Measurements from ENCODE around the gene ADSS1. TPM values are rescaled to one million over a fixed set of nuclear protein-coding genes. Genes with fewer than 3 reads are reported as not detected.

Gene ADSS1
- total and polyA plus RNA-seq, 4 donors: 1.8 to 18.8 (median 12.2) TPM

GRCh38 chr14:104686624-104687517 lies 37.2 kb upstream of the ADSS1 start:
- Histone ChIP-seq H3K27ac (ENCODE audit: low read depth in 1 of 2, low read length in 2 of 2) (peak overlapping the region in 1 of 2 donors; percentile 48), H3K9ac (ENCODE audit: low read depth in 1 of 2, low read length in 2 of 2) (no peak overlapping the region), H3K27me3 (ENCODE audit: control insufficient read depth in 4 of 4, insufficient read depth in 4 of 4, low read length in 3 of 4) (no peaks in the 10 kb centered on the region), H3K4me3 (ENCODE audit: low read depth in 1 of 3, low read length in 3 of 3) (no peak overlapping the region), H3K36me3 (ENCODE audit: control insufficient read depth in 4 of 4, insufficient read depth in 3 of 4, low read depth in 1 of 4, low read length in 3 of 4) (no peaks in the 10 kb centered on the region), H3K4me1 (ENCODE audit: control insufficient read depth in 4 of 4, insufficient read depth in 4 of 4, low read length in 3 of 4) (peaks cover 18 to 43% (median 29%) of the 10 kb centered on the region in 4 donors), H3K9me3 (ENCODE audit: control insufficient read depth in 4 of 4, low read length in 3 of 4) (no peaks in the 10 kb centered on the region)
- TF ChIP-seq FOXA2 (IDR thresholded peaks at IDR 0.05) (no peak), HNF4A (conservative IDR thresholded peaks at IDR 0.05) (no peak), TAF1 (conservative IDR thresholded peaks at IDR 0.05) (no peak), NR2F2 (IDR thresholded peaks at IDR 0.05) (no peak), ATF3 (IDR thresholded peaks at IDR 0.05) (no peak), SP1 (IDR thresholded peaks at IDR 0.05) (no peak), RAD21 (IDR thresholded peaks at IDR 0.05) (no peak), RXRA (IDR thresholded peaks at IDR 0.05) (no peak), ZBTB33 (IDR thresholded peaks at IDR 0.05) (no peak), JUND (IDR thresholded peaks at IDR 0.05) (no peak), HNF4G (IDR thresholded peaks at IDR 0.05) (no peak), GABPA (IDR thresholded peaks at IDR 0.05 in 1 of 2, conservative IDR thresholded peaks at IDR 0.05 in 1 of 2) (no peak)
- WGBS: 76% methylated on average over 20 of the region's 20 CpGs
- no peak for DNase-seq (ENCODE audit: low spot score)

- no peaks in the 10 kb centered on the region for H3K36me3 ChIP-seq (ENCODE audit: control insufficient read depth in 4 of 4, insufficient read depth in 3 of 4, low read depth in 1 of 4, low read length in 3 of 4)
- H3K27me3 ChIP-seq (ENCODE audit: control insufficient read depth in 4 of 4, insufficient read depth in 4 of 4, low read length in 3 of 4): no peaks in the 10 kb centered on the region
- H3K9me3 ChIP-seq (ENCODE audit: control insufficient read depth in 4 of 4, low read length in 3 of 4): no peaks in the 10 kb centered on the region
- DNase-seq (ENCODE audit: low spot score): peak; percentile 76
- WGBS: 31% methylated on average over 31 of the region's 31 CpGs
- peaks cover 22 to 53% (median 39%) of the 10 kb centered on the region in 4 donors for H3K4me1 ChIP-seq (ENCODE audit: control insufficient read depth in 4 of 4, insufficient read depth in 4 of 4, low read length in 3 of 4)
- H3K27ac ChIP-seq (ENCODE audit: low read depth in 1 of 2, low read length in 2 of 2): peak overlapping the region; percentile 94 to 97
- H3K9ac ChIP-seq (ENCODE audit: low read depth in 1 of 2, low read length in 2 of 2): peak overlapping the region; percentile 79 to 86
- H3K4me3 ChIP-seq (ENCODE audit: low read depth in 1 of 3, low read length in 3 of 3): peak overlapping the region in 2 of 3 donors; percentile 16 to 76
- peak in 1 of 2 donors; percentile 77 for TF ChIP-seq EGR1 (IDR thresholded peaks at IDR 0.05; ENCODE audit: low read depth in 2 of 2)
- TF ChIP-seq YY1 (IDR thresholded peaks at IDR 0.05): peak; percentile 85
- TF ChIP-seq MAX (IDR thresholded peaks at IDR 0.05): peak; percentile 82
- TF ChIP-seq NR2F2 (IDR thresholded peaks at IDR 0.05): peak; percentile 15
- TF ChIP-seq HNF4A (conservative IDR thresholded peaks at IDR 0.05): peak; percentile 88 to 97
- peak; percentile 48 for TF ChIP-seq FOXA2 (IDR thresholded peaks at IDR 0.05)
- no peak for TF ChIP-seq TAF1 (conservative IDR thresholded peaks at IDR 0.05)
- peak; percentile 26 to 65 for TF ChIP-seq RAD21 (IDR thresholded peaks at IDR 0.05)
- TF ChIP-seq GABPA (IDR thresholded peaks at IDR 0.05 in 1 of 2, conservative IDR thresholded peaks at IDR 0.05 in 1 of 2): no peak
- TF ChIP-seq CTCF (IDR thresholded peaks at IDR 0.05; ENCODE audit: low read depth, low read length, missing input control): no peak
- TF ChIP-seq JUND (IDR thresholded peaks at IDR 0.05): peak in 1 of 2 donors; percentile 56
- TF ChIP-seq RXRA (IDR thresholded peaks at IDR 0.05): peak; percentile 79 to 92
- no peak for TF ChIP-seq ZBTB33 (IDR thresholded peaks at IDR 0.05)
- TF ChIP-seq SP1 (IDR thresholded peaks at IDR 0.05): peak; percentile 98
- peak; percentile 85 for TF ChIP-seq HNF4G (IDR thresholded peaks at IDR 0.05)
- peak; percentile 17 for TF ChIP-seq FOXA1 (IDR thresholded peaks at IDR 0.05)
- no peak for TF ChIP-seq ATF3 (IDR thresholded peaks at IDR 0.05)
Measured at GRCh38 chr14:104687601-104688504, 36.2 kb upstream of the ADSS1 start.
